AG09309 (cell line): Measurements from ENCODE around the gene FOXO1.

ENCODE experiments used
- DNase-seq: peaks from one replicate; pipeline ENCODE4 v3.0.0-alpha.2; 2010; ENCODE audit warnings: low read depth
- H3K4me3 ChIP-seq: 2 replicates; pipeline ENCODE4 v1.5.1; 2011; ENCODE audit warnings: mild to moderate bottlenecking, low read depth, low read length, moderate library complexity; ENCODE audit not compliant: control insufficient read depth
- CTCF ChIP-seq: IDR thresholded peaks from 2 replicates; pipeline ENCODE4 v1.5.1; 2011; ENCODE audit warnings: mild to moderate bottlenecking, low read depth, low read length, inconsistent platforms; ENCODE audit not compliant: insufficient read depth, control insufficient read depth; ENCODE audit errors: missing control alignments

Gene FOXO1

DNA sequence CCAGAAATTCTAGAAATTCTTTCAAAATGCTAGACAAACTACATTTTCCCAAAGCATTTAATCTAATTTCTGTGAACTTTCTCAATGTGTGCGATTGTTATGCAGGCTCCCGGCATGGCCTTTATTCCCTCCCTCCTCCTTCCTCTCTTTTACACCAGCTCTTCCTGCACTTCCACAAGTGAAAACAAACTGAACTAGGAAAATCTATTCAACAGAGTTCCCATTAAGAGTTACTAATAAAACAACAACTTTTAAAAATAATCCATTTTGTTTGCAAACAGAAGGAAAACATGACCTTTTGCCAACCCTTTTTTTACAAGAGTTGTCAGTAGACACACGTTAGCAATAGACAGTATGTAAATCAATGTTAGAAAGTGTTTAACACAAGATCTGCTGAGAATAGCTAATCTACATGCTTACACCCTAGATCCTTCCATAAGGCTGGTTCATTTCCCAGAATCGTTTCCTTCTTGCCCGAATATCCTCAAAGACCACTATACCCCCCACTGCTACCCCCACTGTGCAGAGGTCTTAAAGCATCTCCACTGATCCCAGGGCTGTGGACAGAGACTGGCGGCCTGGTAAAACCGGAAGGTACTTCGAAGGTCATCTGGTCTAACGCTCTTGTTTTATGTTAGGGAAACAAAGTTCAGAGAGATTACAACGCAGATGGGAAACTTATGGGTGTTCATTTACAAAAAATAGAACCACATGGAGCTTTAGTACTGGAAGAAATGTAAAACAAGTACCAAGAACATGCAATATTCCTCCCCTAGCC lies 98.0 kb downstream of the FOXO1 start:
- DNase-seq: no peak
- TF ChIP-seq CTCF: no peak
- no peak overlapping the region for H3K4me3 ChIP-seq

GRCh38 chr13:40566811-40567210 lies 99.6 kb downstream of the FOXO1 start:
- TF ChIP-seq CTCF: no peak
- DNase-seq: no peak
- no peak overlapping the region for H3K4me3 ChIP-seq

DNA sequence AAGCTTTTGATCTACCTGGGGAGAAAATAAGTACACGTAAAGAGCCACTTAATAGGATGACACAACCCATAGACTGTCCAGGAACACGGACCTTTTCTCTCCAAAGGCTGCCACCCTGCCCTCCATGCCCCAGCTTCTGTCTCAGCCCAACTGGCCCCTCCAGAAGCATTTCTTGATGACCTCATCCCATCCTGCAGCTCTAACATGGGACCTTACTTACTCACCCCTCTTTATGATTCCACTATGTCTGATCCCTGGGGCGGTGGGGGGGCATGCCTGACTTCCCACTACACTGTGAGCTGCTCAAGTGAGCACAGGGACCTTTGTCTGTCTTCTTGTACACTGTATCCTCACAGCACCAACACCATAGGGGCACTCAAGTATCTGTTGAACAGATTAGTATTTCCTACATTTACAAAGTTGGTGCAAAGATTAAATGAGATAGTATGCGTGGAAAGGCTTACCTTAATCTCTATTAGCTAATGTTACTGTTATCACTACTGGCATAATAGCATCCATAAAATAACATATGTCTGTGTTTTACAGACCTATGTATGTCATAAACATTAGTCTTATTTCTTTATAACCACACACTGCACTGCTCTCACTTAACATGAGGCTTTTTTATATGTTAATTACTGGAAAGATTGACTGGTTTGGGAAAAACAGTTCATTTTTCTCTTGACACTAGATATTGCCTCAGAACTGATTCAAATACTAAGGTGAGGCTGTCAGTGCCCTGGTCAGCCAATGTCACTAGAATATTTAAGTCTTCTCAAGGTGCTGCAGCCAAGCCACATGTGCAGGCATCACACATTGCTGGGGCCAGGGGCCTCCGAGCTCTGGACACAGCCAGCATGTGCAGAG lies 100.9 kb downstream of the FOXO1 start:
- DNase-seq: no peak
- no peak for TF ChIP-seq CTCF
- no peak overlapping the region for H3K4me3 ChIP-seq

- no peak for TF ChIP-seq CTCF
- H3K4me3 ChIP-seq: no peak overlapping the region
- DNase-seq: no peak
Measured at GRCh38 chr13:40564342-40565001, 102.0 kb downstream of the FOXO1 start.

- DNase-seq: no peak
- no peak for TF ChIP-seq CTCF
- H3K4me3 ChIP-seq: no peak overlapping the region
Measured at GRCh38 chr13:40563350-40564125, 102.9 kb downstream of the FOXO1 start.

- H3K4me3 ChIP-seq: no peak overlapping the region
- TF ChIP-seq CTCF: no peak
- DNase-seq: no peak
Measured at GRCh38 chr13:40562975-40563349, 103.5 kb downstream of the FOXO1 start.
